GM23338 (cell line): ENCODE results near the gene GSTA1. TPM values are rescaled to one million over a fixed set of nuclear protein-coding genes. Genes with fewer than 3 reads are reported as not detected.
"Not testable (repeated sequence)": the region's sequence is repeated elsewhere in the genome, so short reads cannot be mapped to it uniquely, and the experiment has no call there.

Source experiments
- ATAC-seq: fragments of 200-7000 bp; cut with Tn5 transposase; 3 replicates; pipeline ENCODE4 v1.9.1; 2020
- DNase-seq: peaks from one replicate; pipeline ENCODE4 v3.0.0-alpha.2; 2015; ENCODE audit warnings: low spot score
- H2AFZ ChIP-seq: fragments of 200-600 bp; sonication (generic); 2 replicates; pipeline ENCODE4 v1.8.0; 2016; ENCODE audit warnings: antibody characterized with exemption, mild to moderate bottlenecking, moderate library complexity
- H3F3A ChIP-seq: fragments of 200-600 bp; sonication (generic); replicated peaks from 2 replicates; pipeline ENCODE4 v1.8.0; 2017; ENCODE audit warnings: antibody characterized with exemption, mixed run types, low read depth
- H3K27ac ChIP-seq: fragments of 200-600 bp; sonication (generic); 2 replicates; pipeline ENCODE4 v1.6.1; 2016; ENCODE audit warnings: low read depth
- H3K27me3 ChIP-seq: fragments of 200-600 bp; sonication (generic); 2 replicates; pipeline ENCODE4 v1.8.0; 2016; ENCODE audit warnings: mild to moderate bottlenecking, mixed run types, moderate library complexity; ENCODE audit not compliant: insufficient read depth
- H3K36me3 ChIP-seq: fragments of 200-600 bp; sonication (generic); 2 replicates; pipeline ENCODE4 v1.8.0; 2016; ENCODE audit warnings: mild to moderate bottlenecking; ENCODE audit not compliant: insufficient read depth
- H3K4me1 ChIP-seq: fragments of 200-600 bp; sonication (generic); 2 replicates; pipeline ENCODE4 v1.8.0; 2016; ENCODE audit warnings: mild to moderate bottlenecking, moderate library complexity; ENCODE audit not compliant: insufficient read depth
- H3K4me2 ChIP-seq: fragments of 200-600 bp; sonication (generic); 2 replicates; pipeline ENCODE4 v1.7.1; 2017; ENCODE audit warnings: mixed run types
- H3K4me3 ChIP-seq: fragments of 200-600 bp; sonication (generic); 2 replicates; pipeline ENCODE4 v1.6.1; 2016; ENCODE audit warnings: mixed run types
- H3K79me2 ChIP-seq: fragments of 200-600 bp; sonication (generic); replicated peaks from 2 replicates; pipeline ENCODE4 v1.8.0; 2017; ENCODE audit warnings: mild to moderate bottlenecking; ENCODE audit not compliant: insufficient read depth
- H3K9me2 ChIP-seq: fragments of 200-600 bp; sonication (generic); 2 replicates; pipeline ENCODE4 v1.8.0; 2017; ENCODE audit not compliant: insufficient read depth
- H4K20me1 ChIP-seq: fragments of 200-600 bp; sonication (generic); replicated peaks from 2 replicates; pipeline ENCODE4 v1.8.0; 2017; ENCODE audit warnings: mild to moderate bottlenecking; ENCODE audit not compliant: insufficient read depth
- H3K27ac Mint-ChIP-seq: 2 replicates; pipeline ENCODE4 v1.8.0; 2020; ENCODE audit warnings: inconsistent platforms, mild to moderate bottlenecking, moderate library complexity, mixed read lengths
- H3K27me3 Mint-ChIP-seq: 3 replicates; pipeline ENCODE4 v1.8.0; 2022; ENCODE audit warnings: low read depth, mild to moderate bottlenecking, moderate library complexity, mixed read lengths, inconsistent platforms; ENCODE audit not compliant: insufficient read depth, poor library complexity
- H3K36me3 Mint-ChIP-seq: 3 replicates; pipeline ENCODE4 v1.8.0; 2021; ENCODE audit warnings: low read depth, mild to moderate bottlenecking, inconsistent platforms, moderate library complexity, mixed read lengths
- H3K4me1 Mint-ChIP-seq: 3 replicates; pipeline ENCODE4 v1.8.0; 2020; ENCODE audit warnings: mild to moderate bottlenecking, inconsistent platforms, mixed read lengths
- H3K4me3 Mint-ChIP-seq: 3 replicates; pipeline ENCODE4 v1.8.0; 2021; ENCODE audit warnings: moderate library complexity, mild to moderate bottlenecking, inconsistent platforms, mixed read lengths
- H3K9me3 Mint-ChIP-seq: 3 replicates; pipeline ENCODE4 v1.8.0; 2020; ENCODE audit warnings: moderate library complexity, mild to moderate bottlenecking, inconsistent platforms, mixed read lengths
- CREB1 ChIP-seq: fragments of 250-450 bp; sonication (Bioruptor Pico); IDR thresholded peaks from 2 replicates; pipeline ENCODE4 v1.5.0; 2020; ENCODE audit warnings: low read depth, mild to moderate bottlenecking, moderate library complexity
- EZH2 ChIP-seq: fragments of 200-600 bp; sonication (generic); IDR thresholded peaks from one replicate; pipeline ENCODE4 v1.8.0; 2017; ENCODE audit warnings: antibody characterized with exemption, mild to moderate bottlenecking, low read depth; ENCODE audit not compliant: unreplicated experiment
- JUNB ChIP-seq: IDR thresholded peaks from one replicate; pipeline ENCODE4 v1.6.1; 2016; ENCODE audit warnings: antibody characterized with exemption; ENCODE audit not compliant: unreplicated experiment
- NANOG ChIP-seq: IDR thresholded peaks from 2 replicates; pipeline ENCODE4 v1.6.1; 2016; ENCODE audit warnings: antibody characterized with exemption, borderline replicate concordance
- ZNF114 ChIP-seq: fragments of 250-450 bp; sonication (Bioruptor Pico); IDR thresholded peaks from 2 replicates; pipeline ENCODE4 v1.5.0; 2020; ENCODE audit warnings: mild to moderate bottlenecking, moderate library complexity
- polyA plus RNA-seq: library from polyadenylated mRNA; unstranded; fragments of >200 nt; fragmentation: Nextera tagmentation; extraction: Ambion mirVana; gene quantifications from 2 replicates; pipeline ENCODE4 v1.2.1, GENCODE V29; 2016
- total RNA-seq: library from RNA; depleted of rRNA; stranded (reverse); fragments of >200 nt; shearing (Covaris generic); gene quantifications from 2 replicates; pipeline ENCODE4 v1.2.3, GENCODE V29; 2014
- TF ChIP-seq, protein P1 (sequence below): IDR thresholded peaks from one replicate; pipeline ENCODE4 v1.6.1; 2018; ENCODE audit warnings: antibody characterized with exemption; ENCODE audit not compliant: unreplicated experiment
- TF ChIP-seq, protein P2 (sequence below): IDR thresholded peaks from 2 replicates; pipeline ENCODE4 v1.6.1; 2016; ENCODE audit warnings: antibody characterized with exemption
- TF ChIP-seq, protein P3 (sequence below), 2 experiments: fragments of 200-600 bp in 1 of 2; sonication (generic) in 1 of 2; conservative IDR thresholded peaks; 2 replicates each; pipeline versions ENCODE4 v1.5.1 to v1.6.1; 2016 to 2017; ENCODE audit warnings: antibody characterized with exemption in 2 of 2, low read depth in 2 of 2, mild to moderate bottlenecking in 2 of 2, moderate library complexity in 1 of 2

The GSTA1 gene
- total and polyA plus RNA-seq, 2 experiments from 2014 or later = not detected

GRCh38 chr6:52802806-52803205 lies 810 bp downstream of the GSTA1 start (continued):
- no peak for TF ChIP-seq EZH2
- TF ChIP-seq, protein P1, sequence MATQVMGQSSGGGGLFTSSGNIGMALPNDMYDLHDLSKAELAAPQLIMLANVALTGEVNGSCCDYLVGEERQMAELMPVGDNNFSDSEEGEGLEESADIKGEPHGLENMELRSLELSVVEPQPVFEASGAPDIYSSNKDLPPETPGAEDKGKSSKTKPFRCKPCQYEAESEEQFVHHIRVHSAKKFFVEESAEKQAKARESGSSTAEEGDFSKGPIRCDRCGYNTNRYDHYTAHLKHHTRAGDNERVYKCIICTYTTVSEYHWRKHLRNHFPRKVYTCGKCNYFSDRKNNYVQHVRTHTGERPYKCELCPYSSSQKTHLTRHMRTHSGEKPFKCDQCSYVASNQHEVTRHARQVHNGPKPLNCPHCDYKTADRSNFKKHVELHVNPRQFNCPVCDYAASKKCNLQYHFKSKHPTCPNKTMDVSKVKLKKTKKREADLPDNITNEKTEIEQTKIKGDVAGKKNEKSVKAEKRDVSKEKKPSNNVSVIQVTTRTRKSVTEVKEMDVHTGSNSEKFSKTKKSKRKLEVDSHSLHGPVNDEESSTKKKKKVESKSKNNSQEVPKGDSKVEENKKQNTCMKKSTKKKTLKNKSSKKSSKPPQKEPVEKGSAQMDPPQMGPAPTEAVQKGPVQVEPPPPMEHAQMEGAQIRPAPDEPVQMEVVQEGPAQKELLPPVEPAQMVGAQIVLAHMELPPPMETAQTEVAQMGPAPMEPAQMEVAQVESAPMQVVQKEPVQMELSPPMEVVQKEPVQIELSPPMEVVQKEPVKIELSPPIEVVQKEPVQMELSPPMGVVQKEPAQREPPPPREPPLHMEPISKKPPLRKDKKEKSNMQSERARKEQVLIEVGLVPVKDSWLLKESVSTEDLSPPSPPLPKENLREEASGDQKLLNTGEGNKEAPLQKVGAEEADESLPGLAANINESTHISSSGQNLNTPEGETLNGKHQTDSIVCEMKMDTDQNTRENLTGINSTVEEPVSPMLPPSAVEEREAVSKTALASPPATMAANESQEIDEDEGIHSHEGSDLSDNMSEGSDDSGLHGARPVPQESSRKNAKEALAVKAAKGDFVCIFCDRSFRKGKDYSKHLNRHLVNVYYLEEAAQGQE = no peak

- H3K27ac Mint-ChIP-seq = no peak overlapping the region
- Histone ChIP-seq H3K4me3 (no peak overlapping the region), H3K27ac (no peak overlapping the region), H3K27me3 (no peaks in the 10 kb centered on the region), H3K4me1 (no peaks in the 10 kb centered on the region), H3K36me3 (no peaks in the 10 kb centered on the region), H3K79me2 (no peaks in the 10 kb centered on the region), H3K4me2 (no peak overlapping the region), H3K9me2 (no peaks in the 10 kb centered on the region), H2AFZ (no peak overlapping the region), H3F3A (no peaks in the 10 kb centered on the region), H4K20me1 (no peaks in the 10 kb centered on the region)
- H3K9me3 Mint-ChIP-seq = no peaks in the 10 kb centered on the region
- TF ChIP-seq, protein P2, sequence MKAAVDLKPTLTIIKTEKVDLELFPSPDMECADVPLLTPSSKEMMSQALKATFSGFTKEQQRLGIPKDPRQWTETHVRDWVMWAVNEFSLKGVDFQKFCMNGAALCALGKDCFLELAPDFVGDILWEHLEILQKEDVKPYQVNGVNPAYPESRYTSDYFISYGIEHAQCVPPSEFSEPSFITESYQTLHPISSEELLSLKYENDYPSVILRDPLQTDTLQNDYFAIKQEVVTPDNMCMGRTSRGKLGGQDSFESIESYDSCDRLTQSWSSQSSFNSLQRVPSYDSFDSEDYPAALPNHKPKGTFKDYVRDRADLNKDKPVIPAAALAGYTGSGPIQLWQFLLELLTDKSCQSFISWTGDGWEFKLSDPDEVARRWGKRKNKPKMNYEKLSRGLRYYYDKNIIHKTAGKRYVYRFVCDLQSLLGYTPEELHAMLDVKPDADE = no peak
- TF ChIP-seq, protein P3, sequence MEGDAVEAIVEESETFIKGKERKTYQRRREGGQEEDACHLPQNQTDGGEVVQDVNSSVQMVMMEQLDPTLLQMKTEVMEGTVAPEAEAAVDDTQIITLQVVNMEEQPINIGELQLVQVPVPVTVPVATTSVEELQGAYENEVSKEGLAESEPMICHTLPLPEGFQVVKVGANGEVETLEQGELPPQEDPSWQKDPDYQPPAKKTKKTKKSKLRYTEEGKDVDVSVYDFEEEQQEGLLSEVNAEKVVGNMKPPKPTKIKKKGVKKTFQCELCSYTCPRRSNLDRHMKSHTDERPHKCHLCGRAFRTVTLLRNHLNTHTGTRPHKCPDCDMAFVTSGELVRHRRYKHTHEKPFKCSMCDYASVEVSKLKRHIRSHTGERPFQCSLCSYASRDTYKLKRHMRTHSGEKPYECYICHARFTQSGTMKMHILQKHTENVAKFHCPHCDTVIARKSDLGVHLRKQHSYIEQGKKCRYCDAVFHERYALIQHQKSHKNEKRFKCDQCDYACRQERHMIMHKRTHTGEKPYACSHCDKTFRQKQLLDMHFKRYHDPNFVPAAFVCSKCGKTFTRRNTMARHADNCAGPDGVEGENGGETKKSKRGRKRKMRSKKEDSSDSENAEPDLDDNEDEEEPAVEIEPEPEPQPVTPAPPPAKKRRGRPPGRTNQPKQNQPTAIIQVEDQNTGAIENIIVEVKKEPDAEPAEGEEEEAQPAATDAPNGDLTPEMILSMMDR (conservative IDR thresholded peaks at IDR 0.05; ENCODE audit: low read depth in 2 of 2) = no peak
- TF ChIP-seq EZH2 (no peak), CREB1 (CRISPR knock-in tag) (no peak), ZNF114 (CRISPR knock-in tag) (no peak), JUNB (no peak), NANOG (no peak)
- H3K4me3 Mint-ChIP-seq = no peak overlapping the region
- H3K27me3 Mint-ChIP-seq = peaks cover 1% of the 10 kb centered on the region
- H3K36me3 Mint-ChIP-seq = no peaks in the 10 kb centered on the region
- H3K4me1 Mint-ChIP-seq = peaks cover 6% of the 10 kb centered on the region; the same call in 2 of the 3 replicates
- ATAC-seq (no peak), DNase-seq (no peak)
These were observed 2.3 kb downstream of the GSTA1 start for GRCh38 chr6:52801188-52801841.

- not testable (repeated sequence) for H3K4me2 ChIP-seq, H3K4me1 Mint-ChIP-seq, H3K27me3 ChIP-seq, H3K79me2 ChIP-seq, H3K27ac ChIP-seq, DNase-seq, H3K27me3 Mint-ChIP-seq, H3F3A ChIP-seq, H3K4me3 ChIP-seq, H3K27ac Mint-ChIP-seq, H3K4me1 ChIP-seq, H3K36me3 ChIP-seq, H3K4me3 Mint-ChIP-seq, H3K9me3 Mint-ChIP-seq, H3K36me3 Mint-ChIP-seq, H2AFZ ChIP-seq, H4K20me1 ChIP-seq, H3K9me2 ChIP-seq, ATAC-seq
These were observed 4.3 kb downstream of the GSTA1 start for GRCh38 chr6:52799272-52799671.

DNA sequence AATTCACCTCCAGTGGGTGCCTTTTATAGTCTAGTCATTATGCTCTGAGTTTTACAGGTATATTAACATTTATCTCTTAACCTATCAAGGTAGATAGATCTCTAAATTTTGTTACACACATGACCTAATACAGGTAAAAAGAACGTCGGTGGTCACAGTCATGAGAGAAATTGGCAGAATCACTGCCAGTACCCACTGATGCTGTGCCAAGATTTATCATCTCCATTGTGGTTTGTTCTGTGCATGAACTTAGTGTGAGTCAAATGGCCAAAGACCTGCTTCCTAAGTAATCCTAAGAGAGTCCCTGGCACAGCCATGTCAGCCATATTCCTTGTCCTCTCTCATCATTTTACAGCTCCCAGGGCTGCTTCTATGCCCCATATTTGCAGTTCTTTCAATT lies 9.2 kb downstream of the GSTA1 start:
- not testable (repeated sequence) for H3K79me2 ChIP-seq, H3K4me3 Mint-ChIP-seq, ATAC-seq, H4K20me1 ChIP-seq, H3K36me3 ChIP-seq, H3K27me3 ChIP-seq, DNase-seq, H3K4me3 ChIP-seq, H2AFZ ChIP-seq, H3K4me2 ChIP-seq, H3F3A ChIP-seq, H3K9me2 ChIP-seq, H3K27me3 Mint-ChIP-seq, H3K27ac Mint-ChIP-seq, H3K4me1 Mint-ChIP-seq, H3K27ac ChIP-seq, H3K4me1 ChIP-seq
- peaks cover 20% of the 10 kb centered on the region for H3K9me3 Mint-ChIP-seq
- H3K36me3 Mint-ChIP-seq = peaks cover 12% of the 10 kb centered on the region; the same call in 2 of the 3 replicates
